GM12875 (cell line): Measurements from ENCODE around the gene HOXA6.

Experiments used
- H3K4me3 ChIP-seq: one replicate; pipeline ENCODE4 v1.5.1; 2011; ENCODE audit warnings: low read depth, low read length, control low read depth
- CTCF ChIP-seq: IDR thresholded peaks from 2 replicates; pipeline ENCODE4 v1.5.1; 2011; ENCODE audit warnings: low read depth, mild to moderate bottlenecking, control low read depth, inconsistent platforms, low read length, moderate library complexity, borderline replicate concordance; ENCODE audit not compliant: insufficient read depth

HOXA6 gene

GRCh38 chr7:27152816-27153442 is 5.4 kb upstream of the HOXA6 start:
- TF ChIP-seq CTCF = no peak
- no peak overlapping the region for H3K4me3 ChIP-seq

GRCh38 chr7:27151931-27152815 is 4.6 kb upstream of the HOXA6 start, which contains the start of gene HOXA3:
Gene HOXA3 (minus strand): TSS chr7:27152583. CDS start chr7:27110640, 41,943 bp downstream.
- no peak within 1 kb of the TSS for H3K4me3 ChIP-seq
- no peak for TF ChIP-seq CTCF

- TF ChIP-seq CTCF = no peak
- peak overlapping the region; percentile 33 for H3K4me3 ChIP-seq
These were observed 3.9 kb upstream of the HOXA6 start for GRCh38 chr7:27151341-27151930.

GRCh38 chr7:27150568-27151340 is 3.2 kb upstream of the HOXA6 start:
- peak overlapping the region; percentile 33 for H3K4me3 ChIP-seq
- peak; percentile 88 for TF ChIP-seq CTCF

- no peak for TF ChIP-seq CTCF
- H3K4me3 ChIP-seq = no peak overlapping the region
These were observed 2.4 kb upstream of the HOXA6 start for GRCh38 chr7:27149842-27150567.
